A549 (cell line): Measurements from ENCODE around the gene GLIS1. TPM values are rescaled to one million over a fixed set of nuclear protein-coding genes. Genes with fewer than 3 reads are reported as not detected.

Experiments
- polyA plus RNA-seq, 4 experiments: library from polyadenylated mRNA; depleted of rRNA in 3 of 4; stranded (reverse); fragments of >200 nt; fragmentation: RNase III in 1 of 4; extraction: RNeasy Plus Mini Kit Qiagen cat#74134 plus additional on column Dnase treatment in 1 of 4; gene quantifications; 2 replicates in 3 of 4; 3 replicates in 1 of 4; pipeline ENCODE4 v1.2.3, GENCODE V29; 2011 to 2017
- small RNA-seq, 6 experiments: library from RNA; depleted of rRNA; stranded (forward); fragments of <200 nt; gene quantifications; one replicate each; pipeline ENCODE3, GENCODE V24; 2012

Gene GLIS1
- polyA plus RNA-seq, 2 of the 4 experiments (the other 2 are of a cell fraction), result 0.04 TPM; not detected in 1

Small RNA genes within 50 kb of the gene (small RNA-seq; reads per million reads assigned to genes)
- gene RF00418, result 0 to 2.3 (median 0) reads per million in 6 experiments
- gene RNU7-95P, result 0 reads per million in 6 experiments

Other genes with a start within 250 kb of the GLIS1 start
- 39.1 and 49.5 TPM in 2 replicates for gene NDC1, start 99.1 kb upstream of the GLIS1 start, polyA plus RNA-seq (2011; rRNA removed)
- 25.7 to 27.8 TPM (median 26.4 TPM) in 3 replicates for gene NDC1, start 99.1 kb upstream of the GLIS1 start, polyA plus RNA-seq (2017; fragmentation: RNase III; extraction: RNeasy Plus Mini Kit Qiagen cat#74134 plus additional on column Dnase treatment)
- 30.1 and 34.6 TPM in 2 replicates for gene YIPF1, start 150.6 kb upstream of the GLIS1 start, polyA plus RNA-seq (2011; rRNA removed)
- gene YIPF1, start 150.6 kb upstream of the GLIS1 start, polyA plus RNA-seq (2017; fragmentation: RNase III; extraction: RNeasy Plus Mini Kit Qiagen cat#74134 plus additional on column Dnase treatment), result 12.7 to 15.4 TPM (median 15.4 TPM) in 3 replicates
- gene DIO1, start 155.0 kb upstream of the GLIS1 start, polyA plus RNA-seq (2011; rRNA removed), result 0.13 TPM in 1 of 2 replicates, not detected in the other
- not detected in 3 replicates for gene DIO1, start 155.0 kb upstream of the GLIS1 start, polyA plus RNA-seq (2017; fragmentation: RNase III; extraction: RNeasy Plus Mini Kit Qiagen cat#74134 plus additional on column Dnase treatment)
- gene IFT25, start 206.5 kb upstream of the GLIS1 start, polyA plus RNA-seq (2011; rRNA removed), result 37.0 and 49.4 TPM in 2 replicates
- gene IFT25, start 206.5 kb upstream of the GLIS1 start, polyA plus RNA-seq (2017; fragmentation: RNase III; extraction: RNeasy Plus Mini Kit Qiagen cat#74134 plus additional on column Dnase treatment), result 39.0 to 41.4 TPM (median 41.3 TPM) in 3 replicates
- 35.1 TPM in 2 replicates for gene LRRC42, start 207.2 kb upstream of the GLIS1 start, polyA plus RNA-seq (2011; rRNA removed)
- 27.6 to 31.5 TPM (median 29.7 TPM) in 3 replicates for gene LRRC42, start 207.2 kb upstream of the GLIS1 start, polyA plus RNA-seq (2017; fragmentation: RNase III; extraction: RNeasy Plus Mini Kit Qiagen cat#74134 plus additional on column Dnase treatment)